ENCODE measurements around the gene LETM1.

The LETM1 gene

GRCh38 chr4:1806223-1806564 lies 49.8 kb downstream of the LETM1 start:
- H3K4me3 ChIP-seq (ENCODE audit: low read depth, low read length), result no peak overlapping the region
- TF ChIP-seq, protein P1, sequence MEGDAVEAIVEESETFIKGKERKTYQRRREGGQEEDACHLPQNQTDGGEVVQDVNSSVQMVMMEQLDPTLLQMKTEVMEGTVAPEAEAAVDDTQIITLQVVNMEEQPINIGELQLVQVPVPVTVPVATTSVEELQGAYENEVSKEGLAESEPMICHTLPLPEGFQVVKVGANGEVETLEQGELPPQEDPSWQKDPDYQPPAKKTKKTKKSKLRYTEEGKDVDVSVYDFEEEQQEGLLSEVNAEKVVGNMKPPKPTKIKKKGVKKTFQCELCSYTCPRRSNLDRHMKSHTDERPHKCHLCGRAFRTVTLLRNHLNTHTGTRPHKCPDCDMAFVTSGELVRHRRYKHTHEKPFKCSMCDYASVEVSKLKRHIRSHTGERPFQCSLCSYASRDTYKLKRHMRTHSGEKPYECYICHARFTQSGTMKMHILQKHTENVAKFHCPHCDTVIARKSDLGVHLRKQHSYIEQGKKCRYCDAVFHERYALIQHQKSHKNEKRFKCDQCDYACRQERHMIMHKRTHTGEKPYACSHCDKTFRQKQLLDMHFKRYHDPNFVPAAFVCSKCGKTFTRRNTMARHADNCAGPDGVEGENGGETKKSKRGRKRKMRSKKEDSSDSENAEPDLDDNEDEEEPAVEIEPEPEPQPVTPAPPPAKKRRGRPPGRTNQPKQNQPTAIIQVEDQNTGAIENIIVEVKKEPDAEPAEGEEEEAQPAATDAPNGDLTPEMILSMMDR (IDR thresholded peaks at IDR 0.05; ENCODE audit: low read depth, low read length), result no peak
- in situ Hi-C loops (cut with HindIII; ENCODE audit: low sequenced_read_pairs), result no loop called here
- no peak for DNase-seq (ENCODE audit: low read depth, low spot score)

- no peak for DNase-seq (ENCODE audit: low read depth, low spot score)
- no peak overlapping the region for H3K4me3 ChIP-seq (ENCODE audit: low read depth, low read length)
- in situ Hi-C loops (cut with HindIII; ENCODE audit: low sequenced_read_pairs), result no loop called here
- TF ChIP-seq, protein P1 (IDR thresholded peaks at IDR 0.05; ENCODE audit: low read depth, low read length), result no peak
Measured at GRCh38 chr4:1805493-1806222, 50.3 kb downstream of the LETM1 start.

GRCh38 chr4:1804638-1805492 lies 51.1 kb downstream of the LETM1 start:
- H3K4me3 ChIP-seq (ENCODE audit: low read depth, low read length), result no peak overlapping the region
- TF ChIP-seq, protein P1 (IDR thresholded peaks at IDR 0.05; ENCODE audit: low read depth, low read length), result no peak
- in situ Hi-C loops (cut with HindIII; ENCODE audit: low sequenced_read_pairs), result no loop called here
- DNase-seq (ENCODE audit: low read depth, low spot score), result no peak

DNA sequence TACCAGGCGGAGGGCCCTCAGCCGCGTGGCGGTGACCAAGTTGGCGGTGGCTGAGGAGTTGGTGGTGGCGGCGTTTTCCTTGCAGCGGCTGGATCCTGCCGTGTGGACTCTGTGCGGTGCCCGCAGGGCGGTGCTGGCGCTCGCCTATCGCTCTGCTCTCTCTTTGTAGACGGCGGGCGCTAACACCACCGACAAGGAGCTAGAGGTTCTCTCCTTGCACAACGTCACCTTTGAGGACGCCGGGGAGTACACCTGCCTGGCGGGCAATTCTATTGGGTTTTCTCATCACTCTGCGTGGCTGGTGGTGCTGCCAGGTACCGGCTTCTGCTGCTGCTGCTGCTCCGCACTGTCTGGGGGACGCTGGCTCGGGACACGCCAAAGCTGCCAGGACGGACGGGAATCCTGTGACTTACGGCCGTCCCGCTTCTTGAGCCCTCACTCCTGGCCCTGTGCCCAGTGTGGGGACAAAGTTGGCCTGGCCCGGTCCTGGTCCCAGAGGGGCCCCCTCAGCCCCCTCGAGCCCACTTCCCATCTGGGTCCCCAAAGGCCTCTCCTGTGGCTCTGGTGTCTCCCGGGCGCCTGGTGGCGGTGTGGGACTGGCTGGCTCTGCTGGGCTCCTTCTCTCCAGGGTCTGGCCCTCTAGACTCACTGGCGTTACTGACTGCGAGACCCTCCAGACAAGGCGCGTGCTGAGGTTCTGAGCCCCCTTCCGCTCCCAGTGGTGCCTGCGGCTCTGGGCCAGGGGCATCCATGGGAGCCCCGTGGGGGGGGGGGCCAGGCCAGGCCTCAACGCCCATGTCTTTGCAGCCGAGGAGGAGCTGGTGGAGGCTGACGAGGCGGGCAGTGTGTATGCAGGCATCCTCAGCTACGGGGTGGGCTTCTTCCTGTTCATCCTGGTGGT lies 52.2 kb downstream of the LETM1 start:
- in situ Hi-C loops (cut with HindIII; ENCODE audit: low sequenced_read_pairs), result no loop called here
- H3K4me3 ChIP-seq (ENCODE audit: low read depth, low read length), result no peak overlapping the region
- DNase-seq (ENCODE audit: low read depth, low spot score), result no peak
- TF ChIP-seq, protein P1 (IDR thresholded peaks at IDR 0.05; ENCODE audit: low read depth, low read length), result no peak

DNA sequence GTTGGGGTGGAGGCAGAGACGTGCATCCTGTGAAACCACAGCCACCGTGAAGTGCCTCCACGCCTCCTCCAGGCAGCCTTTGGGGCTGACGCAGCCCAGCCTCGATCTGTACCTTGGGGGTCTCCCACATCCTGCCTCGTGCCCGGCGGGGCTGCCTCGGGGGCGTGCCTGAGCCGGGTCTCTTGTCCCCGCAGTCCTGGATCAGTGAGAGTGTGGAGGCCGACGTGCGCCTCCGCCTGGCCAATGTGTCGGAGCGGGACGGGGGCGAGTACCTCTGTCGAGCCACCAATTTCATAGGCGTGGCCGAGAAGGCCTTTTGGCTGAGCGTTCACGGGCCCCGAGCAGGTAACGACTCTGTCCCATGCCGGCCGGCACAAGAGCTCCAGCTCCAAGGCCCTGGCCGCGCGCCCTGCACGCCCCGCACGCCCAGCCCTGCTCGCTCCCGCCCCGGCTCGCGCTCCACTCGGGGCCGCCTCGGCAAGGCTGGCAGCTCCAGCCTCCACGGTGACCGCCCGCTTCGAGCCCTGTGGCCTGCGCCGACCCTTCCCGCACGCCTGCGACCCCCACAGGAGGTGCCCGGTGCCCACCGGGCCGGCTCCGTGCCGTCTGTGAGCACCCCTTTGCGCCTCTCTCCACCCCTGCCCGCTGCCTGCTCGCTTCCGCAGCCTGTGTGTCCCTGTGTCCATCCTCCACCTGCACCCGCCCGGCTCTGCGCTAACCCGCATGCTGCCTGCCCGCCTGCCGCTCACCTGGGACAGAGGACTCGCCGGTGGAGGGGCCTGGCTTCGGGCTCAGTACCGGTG lies 53.0 kb downstream of the LETM1 start:
- no peak for DNase-seq (ENCODE audit: low read depth, low spot score)
- no peak overlapping the region for H3K4me3 ChIP-seq (ENCODE audit: low read depth, low read length)
- TF ChIP-seq, protein P1 (IDR thresholded peaks at IDR 0.05; ENCODE audit: low read depth, low read length), result no peak
- in situ Hi-C loops (cut with HindIII; ENCODE audit: low sequenced_read_pairs), result no loop called here

Data from astrocyte of the spinal cord (primary cell).